Suppressor macrophage (primary cell): ENCODE data around the gene VKORC1L1.
"Not testable (repeated sequence)": the region's sequence is repeated elsewhere in the genome, so short reads cannot be mapped to it uniquely, and the experiment has no call there.

Experiments used
- DNase-seq, 4 experiments: peaks; one replicate each; pipeline ENCODE4 v3.0.0-alpha.2; 2020 to 2022

VKORC1L1 gene

GRCh38 chr7:65979583-65980477 lies 107.0 kb downstream of the VKORC1L1 start:
- no peak for DNase-seq

- DNase-seq = peak; percentile 94 to 99 (median 96)
These were observed 107.8 kb downstream of the VKORC1L1 start for GRCh38 chr7:65980478-65981250.

GRCh38 chr7:65981965-65982792 lies 109.3 kb downstream of the VKORC1L1 start, which contains the start of gene GUSB:
GUSB (minus strand) TSS chr7:65982213; CDS start chr7:65982183, 30 bp downstream.
- peak; percentile 93 to 97 (median 96) for DNase-seq

- DNase-seq = no peak
These were observed 111.2 kb downstream of the VKORC1L1 start for GRCh38 chr7:65983965-65984658.

- DNase-seq = no peak
These were observed 115.2 kb downstream of the VKORC1L1 start for GRCh38 chr7:65988084-65988483.

DNA sequence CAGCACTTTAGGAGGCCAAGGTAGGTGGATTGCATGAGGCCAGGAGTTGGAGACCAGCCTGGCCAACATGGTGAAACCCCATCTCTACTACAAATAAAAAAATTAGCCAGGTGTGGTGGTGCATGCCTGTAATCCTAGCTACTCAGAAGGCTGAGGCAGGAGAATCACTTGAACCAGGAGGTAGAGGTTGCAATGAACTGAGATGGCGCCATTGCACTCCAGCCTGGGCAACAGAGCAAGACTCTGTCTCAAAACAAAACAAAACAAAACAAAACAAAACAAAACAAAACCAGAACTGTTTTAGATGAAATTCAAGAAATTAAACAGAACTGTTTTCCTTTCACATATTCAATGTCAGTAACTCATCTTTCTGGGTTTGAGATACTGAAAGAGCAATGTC lies 115.6 kb downstream of the VKORC1L1 start:
- DNase-seq = not testable (repeated sequence)

- no peak for DNase-seq
These were observed 116.8 kb downstream of the VKORC1L1 start for GRCh38 chr7:65989694-65990080.

DNA sequence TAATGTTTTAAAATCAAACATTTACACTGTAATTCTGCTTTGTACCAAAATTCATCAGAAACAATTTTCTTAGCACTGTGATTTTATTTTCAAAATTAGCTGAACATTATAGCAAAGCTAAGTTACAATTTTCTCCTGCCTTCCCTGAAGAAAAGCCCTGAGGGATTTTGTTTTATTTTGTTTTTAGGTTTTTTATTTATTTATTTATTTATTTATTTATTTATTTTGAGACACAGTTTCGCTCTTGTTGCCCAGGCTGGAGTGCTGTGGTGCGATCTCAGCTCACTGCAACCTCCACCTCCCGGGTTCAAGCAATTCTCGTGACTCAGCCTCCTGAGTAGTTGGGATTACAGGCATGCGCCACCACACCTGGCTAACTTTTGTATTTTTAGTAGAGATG lies 119.0 kb downstream of the VKORC1L1 start:
- DNase-seq = not testable (repeated sequence)

- peak in 2 of 4 experiments; percentile 18 to 24 for DNase-seq
These were observed 119.7 kb downstream of the VKORC1L1 start for GRCh38 chr7:65992526-65992925.

GRCh38 chr7:65994984-65995383 lies 122.1 kb downstream of the VKORC1L1 start:
- not testable (repeated sequence) for DNase-seq

DNA sequence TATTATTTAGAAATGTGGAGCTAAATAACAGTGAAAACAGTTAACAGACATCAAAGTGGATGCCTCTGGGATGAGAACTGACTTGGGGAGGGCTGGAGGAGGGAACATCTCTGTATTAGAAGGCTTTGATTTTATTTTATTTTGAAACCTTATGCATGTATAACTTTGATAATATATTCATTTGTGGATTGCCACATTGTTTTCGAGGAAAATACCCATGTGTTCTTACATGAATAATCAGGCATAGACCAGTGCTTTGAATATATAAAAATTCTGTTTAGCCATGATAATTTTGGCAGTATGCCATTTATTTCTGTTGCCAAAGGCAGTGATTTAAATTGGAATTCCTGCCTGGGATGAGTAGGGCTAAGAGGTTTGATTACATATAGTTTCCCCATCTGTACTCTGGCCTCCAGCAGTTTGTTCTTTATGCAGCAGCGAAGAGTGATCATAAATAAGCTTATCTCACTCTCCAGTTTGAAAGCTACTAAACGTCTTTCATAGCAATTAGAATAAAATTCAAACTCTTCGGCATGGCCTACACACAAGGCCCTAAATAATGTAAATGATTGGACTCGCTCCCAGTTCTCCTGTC lies 128.0 kb downstream of the VKORC1L1 start:
- DNase-seq = not testable (repeated sequence)

DNA sequence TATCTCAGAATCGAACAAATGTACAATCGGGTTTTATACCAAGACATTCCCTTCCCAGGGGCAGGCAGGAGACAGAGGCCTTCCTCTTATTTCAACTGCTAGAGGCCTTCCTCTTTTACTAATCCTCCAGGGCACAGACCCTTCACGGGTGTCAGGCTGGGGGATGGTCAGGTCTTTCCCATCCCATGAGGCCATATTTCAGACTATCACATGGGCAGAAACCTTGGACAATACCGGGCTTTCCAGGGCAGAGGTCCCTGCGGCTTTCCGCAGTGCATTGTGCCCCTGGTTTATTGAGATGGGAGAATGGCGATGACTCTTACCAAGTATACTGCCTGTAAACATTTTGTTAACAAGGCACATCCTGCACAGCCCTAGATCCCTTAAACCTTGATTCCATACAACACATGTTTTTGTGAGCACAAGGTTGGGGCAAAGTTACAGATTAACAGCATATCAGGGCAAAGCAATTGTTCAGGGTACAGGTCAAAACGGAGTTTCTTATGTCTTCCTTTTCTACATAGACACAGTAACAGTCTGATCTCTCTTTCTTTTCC lies 132.3 kb downstream of the VKORC1L1 start:
- peak in 3 of 4 experiments; percentile 13 to 20 (median 17) for DNase-seq

DNA sequence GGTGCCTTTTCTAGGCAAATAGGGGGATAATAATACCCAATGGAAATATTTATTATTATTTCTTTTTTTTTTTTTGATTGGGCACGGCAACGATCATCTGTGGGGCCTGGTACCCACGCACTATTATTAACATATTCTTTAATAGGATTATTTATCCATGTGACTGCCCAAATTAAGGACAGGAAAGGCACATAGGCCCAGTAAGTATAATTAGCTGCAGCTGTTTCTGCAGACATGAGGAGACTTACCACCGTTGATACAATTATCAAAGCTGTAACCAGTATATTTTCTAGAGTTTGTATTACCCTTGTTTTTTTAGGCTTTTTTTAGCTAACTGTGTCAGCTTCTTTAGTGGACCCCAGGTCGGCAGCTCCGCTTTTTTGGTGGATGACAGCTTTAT lies 134.4 kb downstream of the VKORC1L1 start:
- DNase-seq = no peak
